H1 (cell line): ENCODE data around the gene FGFR2. TPM values are rescaled to one million over a fixed set of nuclear protein-coding genes. Genes with fewer than 3 reads are reported as not detected.

ENCODE experiments used
- CHD7 ChIP-seq: fragments of 300-600 bp; sonication (generic); IDR thresholded peaks from 2 replicates; pipeline ENCODE4 v1.7.1; 2012; ENCODE audit warnings: low read length, moderate library complexity, mild to moderate bottlenecking, inconsistent platforms; ENCODE audit not compliant: insufficient replicate concordance
- SIRT6 ChIP-seq: IDR thresholded peaks from one replicate; pipeline ENCODE4 v1.7.1; 2012; ENCODE audit warnings: low read length, inconsistent platforms
- polyA plus RNA-seq, 7 experiments: library from polyadenylated mRNA; depleted of rRNA in 3 of 7; stranded (reverse) in 5 of 7; unstranded in 2 of 7; fragments of >200 nt in 5 of 7; fragments of 200-250 nt in 2 of 7; gene quantifications; 1 replicate in 5 of 7; 2 replicates in 1 of 7; 4 replicates in 1 of 7; pipeline versions ENCODE4 v1.2.1 to v1.2.3, GENCODE V29; 2011 to 2013; ENCODE audit warnings: missing spikeins in 2 of 7, mixed read lengths in 2 of 7
- total RNA-seq: library from RNA; stranded (reverse); fragmentation: NEBNext Ultra II Directional; extraction: Animal tissue kit (Norgen Biotek cat#: 25700); gene quantifications from 2 replicates; pipeline ENCODE4 v1.2.1, GENCODE V29; 2021

The FGFR2 gene
- total and polyA plus RNA-seq, 2 of the 8 experiments (the other 6 are each of a cell fraction or from before 2014, with no cell fraction given), result 50.2 to 81.2 TPM

- TF ChIP-seq CHD7, result peak; percentile 92
- no peak for TF ChIP-seq SIRT6
These were observed 103.9 kb downstream of the FGFR2 start (continued) for GRCh38 chr10:121494296-121494695.
